Breast epithelium (tissue), 4 donors: ENCODE results near the gene CLIP1. TPM values are rescaled to one million over a fixed set of nuclear protein-coding genes. Genes with fewer than 3 reads are reported as not detected.
"Not testable (repeated sequence)": the region's sequence is repeated elsewhere in the genome, so short reads cannot be mapped to it uniquely, and the experiment has no call there.

Experiments used
- DNase-seq, 2 donors: peaks; one replicate each; pipeline ENCODE4 v3.0.0-alpha.2; 2019; ENCODE audit warnings: low spot score in 2 of 2
- H3K27ac ChIP-seq, 2 donors: fragments of 200-600 bp; sonication (generic) in 1 of 2; one replicate each; pipeline ENCODE4 v1.5.1; 2016 to 2019; ENCODE audit warnings: mild to moderate bottlenecking in 1 of 2
- H3K27me3 ChIP-seq, 2 donors: fragments of 200-600 bp; sonication (generic) in 1 of 2; one replicate each; pipeline versions ENCODE4 v1.5.1 to v1.6.0; 2017 to 2019; ENCODE audit warnings: control low read depth in 1 of 2, mild to moderate bottlenecking in 1 of 2
- H3K36me3 ChIP-seq: fragments of 200-600 bp; one replicate; pipeline ENCODE4 v1.5.1; 2019
- H3K4me1 ChIP-seq, 2 donors: fragments of 200-600 bp; sonication (generic); one replicate each; pipeline ENCODE4 v1.5.1; 2016 to 2019; ENCODE audit warnings: control low read depth in 1 of 2
- H3K4me3 ChIP-seq, 3 donors: fragments of 200-600 bp; sonication (generic); 1 replicate in 2 of 3; 2 replicates in 1 of 3; pipeline ENCODE4 v1.5.1; 2016 to 2019; ENCODE audit warnings: mild to moderate bottlenecking in 3 of 3, moderate library complexity in 2 of 3
- H3K9me3 ChIP-seq, 2 donors: fragments of 200-600 bp; sonication (generic) in 1 of 2; one replicate each; pipeline ENCODE4 v1.5.1; 2016 to 2019; ENCODE audit warnings: control low read depth in 1 of 2
- CTCF ChIP-seq, 3 donors: fragments of 450-650 bp; IDR thresholded peaks; one replicate each; pipeline ENCODE4 v1.5.1; 2016 to 2017; ENCODE audit warnings: antibody characterized with exemption in 3 of 3, mild to moderate bottlenecking in 3 of 3, moderate library complexity in 3 of 3
- POLR2A ChIP-seq: fragments of 450-650 bp; IDR thresholded peaks from one replicate; pipeline ENCODE4 v1.6.1; 2016; ENCODE audit warnings: antibody characterized with exemption, mild to moderate bottlenecking, moderate library complexity
- POLR2AphosphoS5 ChIP-seq, 3 donors: sonication (generic); formaldehyde crosslinking; IDR thresholded peaks; one replicate each; pipeline ENCODE4 v1.6.1; 2017; ENCODE audit warnings: antibody characterized with exemption in 3 of 3
- intact Hi-C: fragments of 100-400 bp; cut with DNase I; formaldehyde crosslinking; loops from one replicate; pipeline ENCODE4 v1.15.1; 2023; ENCODE audit warnings: low total_unique reads
- total RNA-seq, 3 donors: library from RNA; depleted of rRNA; stranded (reverse); fragments of >200 nt; gene quantifications; one replicate each; pipeline ENCODE4 v1.1.0, GENCODE V29; 2016

The CLIP1 gene
- total RNA-seq, 3 donors from 2014 or later: 86.9 to 126 (median 108) TPM

GRCh38 chr12:122422730-122423257, 325 bp upstream of the CLIP1 start:
- TF ChIP-seq POLR2A (no peak), CTCF (IDR thresholded peaks at IDR 0.05) (no peak), POLR2AphosphoS5 (IDR thresholded peaks at IDR 0.05) (no peak)
- peak overlapping the region; percentile 100 for H3K27ac ChIP-seq
- peaks cover 0 to 12% of the 10 kb centered on the region in 2 donors for H3K4me1 ChIP-seq
- peak overlapping the region; percentile 92 to 98 (median 98) for H3K4me3 ChIP-seq
- H3K9me3 ChIP-seq: no peaks in the 10 kb centered on the region
- intact Hi-C loops: no loop called here
- no peak for DNase-seq
- H3K27me3 ChIP-seq: no peaks in the 10 kb centered on the region
- no peaks in the 10 kb centered on the region for H3K36me3 ChIP-seq

GRCh38 chr12:122421187-122421820, 1.2 kb downstream of the CLIP1 start:
- TF ChIP-seq CTCF (IDR thresholded peaks at IDR 0.05) (no peak), POLR2AphosphoS5 (IDR thresholded peaks at IDR 0.05) (peak in 1 of 3 donors; percentile 12), POLR2A (peak; percentile 12)
- Histone ChIP-seq H3K9me3 (no peaks in the 10 kb centered on the region), H3K27me3 (no peaks in the 10 kb centered on the region), H3K36me3 (no peaks in the 10 kb centered on the region), H3K4me1 (peaks cover 0 to 12% of the 10 kb centered on the region in 2 donors), H3K27ac (peak overlapping the region; percentile 100), H3K4me3 (peak overlapping the region; percentile 92 to 98 (median 98))
- DNase-seq: peak in 1 of 2 donors; percentile 61
- intact Hi-C loops: no loop called here

GRCh38 chr12:122420471-122421162, 1.9 kb downstream of the CLIP1 start:
- Histone ChIP-seq H3K4me3 (peak overlapping the region; percentile 92 to 98 (median 98)), H3K27ac (peak overlapping the region; percentile 100), H3K9me3 (no peaks in the 10 kb centered on the region), H3K27me3 (no peaks in the 10 kb centered on the region), H3K36me3 (no peaks in the 10 kb centered on the region), H3K4me1 (peaks cover 0 to 12% of the 10 kb centered on the region in 2 donors)
- intact Hi-C loops: no loop called here
- no peak for TF ChIP-seq POLR2A
- no peak for TF ChIP-seq POLR2AphosphoS5 (IDR thresholded peaks at IDR 0.05)
- TF ChIP-seq CTCF (IDR thresholded peaks at IDR 0.05): no peak
- no peak for DNase-seq

- H3K27me3 ChIP-seq, DNase-seq, H3K36me3 ChIP-seq, H3K9me3 ChIP-seq, H3K4me3 ChIP-seq, intact Hi-C loops: not testable (repeated sequence)
- Histone ChIP-seq H3K27ac (peak overlapping the region; percentile 38), H3K4me1 (peaks cover 0 to 12% of the 10 kb centered on the region in 2 donors)
Observed at GRCh38 chr12:122419094-122419493, 3.4 kb downstream of the CLIP1 start.

- DNase-seq, H3K4me3 ChIP-seq, H3K27ac ChIP-seq, H3K9me3 ChIP-seq, intact Hi-C loops, H3K27me3 ChIP-seq, H3K36me3 ChIP-seq: not testable (repeated sequence)
- H3K4me1 ChIP-seq: peaks cover 0 to 11% of the 10 kb centered on the region in 2 donors
Observed at GRCh38 chr12:122415665-122416064, 6.8 kb downstream of the CLIP1 start.
